Measurements from ENCODE around the gene DENND1A.

The DENND1A gene

DNA sequence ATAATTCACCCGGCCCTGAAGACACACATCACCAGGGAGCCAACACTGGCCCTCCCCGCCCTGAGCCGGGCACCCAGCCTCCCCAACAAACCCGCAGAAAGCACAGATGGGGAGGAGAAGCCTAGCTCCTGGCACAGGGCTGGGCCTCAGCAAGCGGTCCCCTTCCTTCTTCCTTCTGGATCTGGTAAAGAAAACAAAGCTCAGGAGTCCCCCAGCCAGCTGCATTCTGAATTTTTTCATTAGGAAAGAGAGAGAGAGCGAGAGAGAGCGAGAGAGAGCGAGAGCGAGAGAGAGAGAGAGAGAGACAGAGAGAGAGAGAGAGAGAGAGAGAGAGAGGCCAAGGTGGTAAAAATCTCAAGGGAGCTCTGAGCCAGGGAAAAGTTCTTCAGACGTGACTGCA lies 378.2 kb downstream of the DENND1A start:
- no peak for DNase-seq

DNA sequence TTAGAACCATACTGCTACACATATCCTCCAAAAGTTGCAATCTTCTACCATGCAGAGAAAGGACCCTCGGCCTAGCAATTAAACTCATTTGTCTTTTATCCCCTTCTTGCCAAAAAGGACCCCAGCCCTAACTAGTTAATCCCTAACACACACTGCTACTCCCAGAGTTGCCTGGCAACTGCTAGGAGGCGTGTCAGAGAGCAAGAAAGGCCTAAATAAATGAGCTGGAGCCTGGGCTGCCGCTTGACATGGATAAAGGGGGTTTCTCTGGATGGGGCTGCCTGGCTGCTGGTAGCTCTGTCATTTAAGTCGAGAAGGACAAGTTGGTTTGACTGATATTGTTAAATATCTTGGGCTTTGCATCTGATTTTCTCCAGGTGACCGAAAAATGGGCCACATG lies 379.1 kb downstream of the DENND1A start:
- DNase-seq, result no peak

GRCh38 chr9:123550012-123550411 lies 379.9 kb downstream of the DENND1A start:
- DNase-seq, result no peak

GRCh38 chr9:123548741-123549545 lies 381.0 kb downstream of the DENND1A start:
- peak; percentile 96 to 97 for DNase-seq

- DNase-seq, result peak; percentile 45 to 71
Measured at GRCh38 chr9:123544007-123544827, 385.7 kb downstream of the DENND1A start.

GRCh38 chr9:123543492-123543891 lies 386.4 kb downstream of the DENND1A start:
- DNase-seq, result no peak

DNA sequence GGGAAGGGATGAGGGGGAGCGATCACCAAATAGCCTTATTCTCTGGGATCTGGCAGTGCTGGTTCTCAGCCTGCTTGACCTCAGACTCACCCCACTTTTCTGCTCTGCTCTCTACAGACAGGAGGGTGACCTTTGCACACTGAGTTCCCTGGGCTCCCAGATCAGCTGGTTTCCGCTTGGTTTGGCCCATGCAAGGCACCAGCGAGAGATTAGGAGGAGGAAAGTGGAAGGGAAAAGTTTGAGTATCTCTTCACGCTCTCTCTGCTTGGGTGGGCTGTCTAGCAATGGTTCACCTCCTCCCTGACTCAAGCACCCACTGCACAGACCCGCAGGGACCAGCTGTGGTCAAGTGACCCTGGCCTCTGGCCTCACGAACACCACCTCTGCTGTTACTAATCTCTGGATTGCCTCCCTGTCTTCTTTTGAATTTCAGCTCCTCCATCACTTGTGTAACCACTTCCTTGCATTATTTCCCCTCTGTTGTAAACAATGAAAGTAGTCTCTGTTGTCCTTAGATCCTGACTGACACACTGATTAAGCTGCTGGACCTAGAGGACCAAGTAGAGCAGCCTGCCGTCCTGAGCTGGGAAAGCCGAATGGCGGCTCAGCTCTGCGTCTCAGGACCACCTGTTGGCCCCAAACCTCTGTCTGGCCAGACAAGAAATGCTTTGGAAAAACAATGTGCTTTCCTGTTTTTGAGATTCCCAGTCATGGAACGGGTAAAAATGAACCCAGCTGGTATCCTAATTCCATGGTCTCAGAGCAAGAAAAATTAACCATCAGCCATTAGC lies 387.3 kb downstream of the DENND1A start:
- DNase-seq, result no peak

DNA sequence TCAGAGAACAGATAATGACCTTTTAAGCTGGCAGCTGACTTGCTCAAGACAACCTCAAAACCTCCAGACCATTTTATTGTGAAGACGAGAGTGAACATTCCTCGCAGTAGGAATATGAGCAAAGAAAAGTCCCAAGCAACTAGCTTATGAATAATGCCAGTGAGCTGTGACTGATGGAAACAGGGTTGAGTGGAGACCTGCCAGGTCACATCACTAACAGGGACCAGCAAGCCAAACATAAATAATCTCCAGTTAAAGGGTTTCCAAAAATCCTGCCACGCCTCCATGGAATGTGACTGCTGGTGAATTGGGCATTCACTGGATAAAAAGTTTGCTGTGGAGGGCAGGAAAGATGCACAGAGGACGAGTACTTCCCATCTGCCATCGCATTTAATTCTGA lies 388.5 kb downstream of the DENND1A start:
- DNase-seq, result no peak

- no peak for DNase-seq
Measured at GRCh38 chr9:123540457-123540856, 389.5 kb downstream of the DENND1A start.

DNA sequence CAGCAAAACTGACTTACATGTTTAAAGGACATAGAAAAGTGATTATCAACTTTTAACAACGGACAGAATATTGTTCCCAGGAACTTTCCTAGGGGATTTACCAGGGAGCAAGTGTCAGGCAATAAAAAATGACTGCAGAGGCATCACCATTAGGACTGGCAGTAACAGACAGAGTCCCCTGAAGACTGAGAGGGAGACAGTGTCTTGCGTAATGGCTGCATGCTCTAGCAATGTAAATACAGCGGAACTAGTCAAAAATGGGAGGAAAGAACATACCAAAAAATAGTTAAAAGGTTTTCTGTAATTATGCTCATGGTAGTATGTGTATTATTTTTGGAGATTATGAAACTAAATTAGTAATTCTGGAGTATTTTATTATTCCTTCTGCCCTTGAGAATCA lies 392.1 kb downstream of the DENND1A start:
- DNase-seq, result peak in 1 of 2 experiments; percentile 13

DNA sequence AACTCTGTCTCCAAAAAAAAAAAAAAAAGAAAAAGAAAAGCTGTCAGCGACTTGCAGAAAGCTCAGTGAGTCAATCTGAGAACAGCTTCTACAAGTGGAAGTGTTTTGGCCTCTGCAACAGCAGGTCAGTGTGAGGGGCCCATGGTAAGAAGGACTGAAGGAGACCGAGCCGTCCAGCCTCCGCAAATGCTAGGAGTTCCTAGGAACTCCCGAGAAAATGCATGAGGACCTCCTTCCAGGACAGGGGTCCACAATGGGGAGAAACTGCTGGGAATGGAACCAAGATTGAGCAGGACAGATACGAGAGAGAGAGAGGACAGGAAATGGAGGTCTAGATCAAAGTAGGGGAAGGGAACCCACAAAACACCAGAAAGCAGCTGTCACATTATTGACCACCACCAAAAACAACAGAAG lies 393.5 kb downstream of the DENND1A start:
- DNase-seq, result no peak

DNA sequence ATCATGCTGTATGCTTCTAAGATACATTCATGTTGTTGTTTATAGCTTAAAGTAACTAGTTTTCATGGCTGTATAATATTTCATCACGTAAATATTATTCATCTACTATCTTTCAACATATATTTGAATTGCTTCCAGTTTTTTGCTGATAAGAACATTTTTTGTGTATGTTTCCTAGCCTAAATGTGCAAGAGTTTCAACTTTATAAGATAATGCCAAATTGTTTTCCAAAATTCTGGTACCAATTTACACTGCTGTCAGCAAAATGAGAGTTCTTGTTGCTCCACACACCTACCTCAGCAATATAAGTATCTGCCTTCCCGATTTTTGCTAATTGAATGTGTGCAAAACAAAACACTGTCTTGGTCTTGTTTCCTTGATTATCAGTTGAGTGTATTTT lies 395.6 kb downstream of the DENND1A start:
- DNase-seq, result no peak

GRCh38 chr9:123530244-123530643 lies 399.7 kb downstream of the DENND1A start:
- no peak for DNase-seq

DNA sequence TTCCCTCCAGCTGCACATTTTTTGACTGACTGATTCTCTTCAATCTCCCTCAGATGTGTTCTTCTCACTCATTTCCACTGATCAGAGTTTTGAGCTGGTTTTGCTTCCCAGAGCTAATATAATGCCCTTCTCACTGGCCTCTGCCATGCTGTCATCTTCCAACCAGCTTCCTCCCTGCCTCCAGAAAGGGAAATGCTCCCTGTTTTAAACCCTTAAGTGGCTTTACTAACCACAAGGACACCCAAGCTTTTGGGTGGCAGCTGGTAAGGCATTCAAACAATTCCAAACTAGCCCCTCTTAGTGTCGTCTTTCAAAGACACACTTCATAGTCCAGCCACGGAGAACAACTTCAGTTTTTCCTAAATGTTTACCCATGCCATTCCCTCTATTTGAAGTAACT lies 401.4 kb downstream of the DENND1A start:
- DNase-seq, result no peak

DNA sequence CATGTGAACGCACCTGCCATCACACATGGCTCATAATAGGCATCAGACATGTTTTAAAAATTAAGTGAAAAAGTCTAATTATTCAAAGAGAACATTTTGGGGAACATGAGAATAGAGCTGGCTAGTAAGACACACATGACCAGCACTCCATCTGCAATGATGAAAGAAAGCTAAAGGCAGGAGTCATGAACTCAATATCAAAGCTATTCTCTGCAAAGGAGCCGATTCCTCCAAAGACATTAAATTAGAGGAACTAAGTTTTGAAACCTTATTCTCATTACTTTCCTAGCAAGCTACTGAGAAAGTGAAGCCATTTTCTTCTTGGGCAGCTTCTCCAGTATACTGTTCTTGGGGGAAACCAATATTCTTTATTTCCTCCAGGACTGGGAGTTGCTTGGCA lies 401.9 kb downstream of the DENND1A start:
- DNase-seq, result no peak

DNA sequence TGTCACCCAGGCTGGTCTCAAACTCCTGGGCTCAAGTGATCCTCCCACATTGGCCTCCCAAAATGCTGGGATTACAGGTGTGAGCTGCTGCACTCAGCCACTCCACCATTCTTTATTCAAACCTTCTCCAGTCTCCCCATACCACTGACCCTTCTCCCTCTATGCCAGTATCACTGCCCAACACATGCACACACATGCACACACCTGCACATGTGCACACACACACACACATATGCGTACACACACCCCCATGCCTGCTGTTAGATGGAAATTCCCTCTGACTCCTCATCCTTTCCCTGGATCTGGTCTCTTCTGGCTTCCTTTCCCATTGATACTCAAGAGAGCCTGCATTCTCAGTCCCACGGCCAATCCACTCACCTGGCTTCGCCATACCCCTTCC lies 404.0 kb downstream of the DENND1A start:
- DNase-seq, result no peak

DNA sequence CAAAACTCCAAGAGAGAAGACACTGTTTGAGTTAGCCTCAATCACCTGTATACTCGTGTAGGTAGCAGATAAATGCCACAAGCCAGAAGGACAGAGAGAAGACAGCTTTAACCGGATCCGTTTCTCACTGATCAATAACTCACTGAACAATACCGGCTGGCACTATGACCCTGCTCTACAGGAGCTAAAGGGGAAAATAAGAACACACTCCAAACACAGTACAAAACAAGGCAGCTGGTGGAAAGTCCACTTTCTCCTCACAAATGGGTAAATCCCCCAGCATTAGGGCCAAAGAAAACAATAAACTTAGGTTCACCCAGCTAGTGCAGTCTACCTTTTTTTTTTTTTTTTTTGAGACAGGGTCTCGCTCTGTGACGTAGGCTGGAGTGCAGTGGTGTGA lies 404.5 kb downstream of the DENND1A start:
- DNase-seq, result no peak

- DNase-seq, result no peak
Measured at GRCh38 chr9:123524866-123525265, 405.1 kb downstream of the DENND1A start.

DNA sequence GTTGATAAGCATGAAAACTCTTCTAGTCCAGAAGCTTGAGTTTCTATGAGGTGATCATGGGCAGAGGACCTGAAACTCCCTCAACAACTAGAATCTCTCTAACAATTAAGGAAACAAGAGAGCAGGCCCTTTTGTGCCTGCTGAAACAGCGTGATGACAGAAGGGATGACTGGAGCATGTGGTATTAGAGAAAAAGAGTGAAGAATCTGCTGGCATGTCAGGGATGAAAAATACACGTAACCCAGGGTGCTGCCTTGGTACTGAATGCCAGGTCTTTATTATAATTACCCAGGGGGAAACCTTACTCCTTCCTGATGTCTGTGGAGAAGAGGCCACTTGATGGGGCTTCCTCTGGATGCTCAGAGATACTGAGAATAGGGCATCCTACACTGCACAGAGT lies 406.1 kb downstream of the DENND1A start:
- DNase-seq, result no peak

GRCh38 chr9:123523001-123523400 lies 406.9 kb downstream of the DENND1A start:
- no peak for DNase-seq

GRCh38 chr9:123522251-123522650 lies 407.7 kb downstream of the DENND1A start:
- no peak for DNase-seq

- no peak for DNase-seq
Measured at GRCh38 chr9:123518338-123518737, 411.6 kb downstream of the DENND1A start.

DNA sequence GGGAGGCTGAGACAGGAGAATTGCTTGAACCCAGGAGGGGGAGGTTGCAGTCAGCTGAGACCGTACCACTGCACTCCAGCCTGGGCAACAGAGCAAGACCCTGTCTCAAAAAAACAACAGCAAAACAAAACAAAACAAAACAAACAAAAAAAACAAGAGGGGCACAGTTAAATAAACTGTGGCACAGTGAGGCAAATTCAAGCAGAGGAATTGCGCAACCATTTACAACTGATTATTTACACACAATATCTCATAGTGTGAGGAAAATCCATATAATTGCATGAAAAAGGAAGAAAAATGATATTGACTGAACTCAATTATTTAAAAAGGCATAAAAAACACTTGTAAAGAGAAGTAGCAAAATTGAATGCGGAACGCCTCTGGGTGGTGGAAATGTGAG lies 412.4 kb downstream of the DENND1A start:
- DNase-seq, result no peak

All from Kasumi-1 (cell line).